ENCODE data around the gene GRIK4.
"Not testable (repeated sequence)": the region's sequence is repeated elsewhere in the genome, so short reads cannot be mapped to it uniquely, and the experiment has no call there.

GRIK4 gene

GRCh38 chr11:120511116-120511819 lies at the start of gene GRIK4:
TSS of gene GRIK4 (plus strand) at chr11:120511748. CDS start at chr11:120660319, 148,571 bp downstream.
- peak; percentile 36 to 39 for DNase-seq (ENCODE audit: low read depth in 2 of 2)

- no peak for DNase-seq (ENCODE audit: low read depth in 2 of 2)
These were observed 48.7 kb upstream of the GRIK4 start for GRCh38 chr11:120462825-120463224.

GRCh38 chr11:120465921-120466534 lies 45.5 kb upstream of the GRIK4 start:
- no peak for DNase-seq (ENCODE audit: low read depth in 2 of 2)

GRCh38 chr11:120467627-120468026 lies 43.9 kb upstream of the GRIK4 start:
- no peak for DNase-seq (ENCODE audit: low read depth in 2 of 2)

GRCh38 chr11:120471131-120471530 lies 40.4 kb upstream of the GRIK4 start:
- DNase-seq (ENCODE audit: low read depth in 2 of 2), result peak; percentile 73 to 77

GRCh38 chr11:120471994-120472393 lies 39.6 kb upstream of the GRIK4 start:
- DNase-seq (ENCODE audit: low read depth in 2 of 2), result no peak

- DNase-seq (ENCODE audit: low read depth in 2 of 2), result no peak
These were observed 38.0 kb upstream of the GRIK4 start for GRCh38 chr11:120473503-120473902.

GRCh38 chr11:120482149-120482548 lies 29.4 kb upstream of the GRIK4 start:
- no peak for DNase-seq (ENCODE audit: low read depth in 2 of 2)

GRCh38 chr11:120484722-120485121 lies 26.8 kb upstream of the GRIK4 start:
- DNase-seq (ENCODE audit: low read depth in 2 of 2), result no peak

GRCh38 chr11:120486138-120486537 lies 25.4 kb upstream of the GRIK4 start:
- DNase-seq (ENCODE audit: low read depth in 2 of 2), result no peak

GRCh38 chr11:120489799-120490198 lies 21.7 kb upstream of the GRIK4 start:
- DNase-seq (ENCODE audit: low read depth in 2 of 2), result no peak

- no peak for DNase-seq (ENCODE audit: low read depth in 2 of 2)
These were observed 19.1 kb upstream of the GRIK4 start for GRCh38 chr11:120492486-120492885.

GRCh38 chr11:120494595-120494994 lies 17.0 kb upstream of the GRIK4 start:
- DNase-seq (ENCODE audit: low read depth in 2 of 2), result no peak

- DNase-seq (ENCODE audit: low read depth in 2 of 2), result no peak
These were observed 12.5 kb upstream of the GRIK4 start for GRCh38 chr11:120499088-120499487.

- DNase-seq (ENCODE audit: low read depth in 2 of 2), result no peak
These were observed 11.7 kb upstream of the GRIK4 start for GRCh38 chr11:120499859-120500258.

GRCh38 chr11:120500414-120501071 lies 11.0 kb upstream of the GRIK4 start:
- no peak for DNase-seq (ENCODE audit: low read depth in 2 of 2)

GRCh38 chr11:120501440-120501839 lies 10.1 kb upstream of the GRIK4 start:
- DNase-seq (ENCODE audit: low read depth in 2 of 2), result no peak

- no peak for DNase-seq (ENCODE audit: low read depth in 2 of 2)
These were observed 9.4 kb upstream of the GRIK4 start for GRCh38 chr11:120501976-120502755.

GRCh38 chr11:120503529-120503928 lies 8.0 kb upstream of the GRIK4 start:
- not testable (repeated sequence) for DNase-seq (ENCODE audit: low read depth in 2 of 2)

- no peak for DNase-seq (ENCODE audit: low read depth in 2 of 2)
These were observed 5.6 kb upstream of the GRIK4 start for GRCh38 chr11:120505801-120506425.

GRCh38 chr11:120509346-120510053 lies 2.0 kb upstream of the GRIK4 start:
- DNase-seq (ENCODE audit: low read depth in 2 of 2), result no peak
